UCSD-AML1 (cell line): Measurements from ENCODE around the gene PNCK.

Experiments used
- DNase-seq: peaks from one replicate; lab custom pipeline; 2025; ENCODE audit not compliant: unreplicated experiment; lab: John Stamatoyannopoulos, UW

Gene PNCK

GRCh38 chrX:153665726-153666306 lies 7.8 kb downstream of the PNCK start:
- DNase-seq: no peak

DNA sequence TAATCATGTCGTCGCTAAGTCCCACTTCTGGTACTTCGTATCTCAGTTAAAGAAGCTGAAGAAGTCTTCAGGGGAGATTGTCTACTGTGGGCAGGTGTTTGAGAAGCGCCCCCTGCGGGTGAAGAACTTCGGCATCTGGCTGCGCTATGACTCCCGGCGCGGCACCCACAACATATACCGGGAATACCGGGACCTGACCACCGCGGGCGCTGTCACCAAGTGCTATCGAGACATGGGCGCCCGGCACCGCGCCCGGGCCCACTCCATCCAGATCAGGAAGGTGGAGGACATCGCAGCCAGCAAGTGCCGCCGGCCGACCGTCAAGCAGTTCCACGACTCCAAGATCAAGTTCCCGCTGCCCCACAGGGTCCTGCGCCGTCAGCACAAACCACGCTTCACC lies 11.3 kb downstream of the PNCK start:
- DNase-seq: peak; percentile 38

- DNase-seq: no peak
These were observed 14.3 kb downstream of the PNCK start for GRCh38 chrX:153659268-153659667.

GRCh38 chrX:153657161-153657560 lies 16.5 kb downstream of the PNCK start:
- no peak for DNase-seq

- DNase-seq: no peak
These were observed 20.1 kb downstream of the PNCK start for GRCh38 chrX:153653556-153653955.

GRCh38 chrX:153651540-153652079 lies 22.0 kb downstream of the PNCK start:
- peak; percentile 26 for DNase-seq

DNA sequence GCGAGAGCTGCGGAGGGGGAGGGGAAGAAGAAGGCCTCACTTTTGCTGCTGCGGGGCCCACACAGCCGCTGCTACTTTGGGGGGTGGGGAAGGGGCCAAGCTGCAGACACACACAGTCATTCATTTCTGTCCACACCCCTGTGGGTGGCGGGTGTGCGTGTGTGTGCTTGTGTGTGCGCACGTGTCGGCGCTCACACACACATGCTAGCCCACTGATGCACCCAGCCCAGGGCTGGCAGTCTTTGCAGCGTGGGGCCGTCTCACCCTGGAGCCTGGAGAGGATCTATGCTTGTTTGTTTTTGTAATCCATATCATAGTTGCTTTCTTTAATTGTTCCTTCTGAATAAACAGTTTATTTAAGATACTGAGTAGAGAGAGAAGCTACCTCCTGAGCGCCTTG lies 22.7 kb downstream of the PNCK start:
- DNase-seq: no peak

DNA sequence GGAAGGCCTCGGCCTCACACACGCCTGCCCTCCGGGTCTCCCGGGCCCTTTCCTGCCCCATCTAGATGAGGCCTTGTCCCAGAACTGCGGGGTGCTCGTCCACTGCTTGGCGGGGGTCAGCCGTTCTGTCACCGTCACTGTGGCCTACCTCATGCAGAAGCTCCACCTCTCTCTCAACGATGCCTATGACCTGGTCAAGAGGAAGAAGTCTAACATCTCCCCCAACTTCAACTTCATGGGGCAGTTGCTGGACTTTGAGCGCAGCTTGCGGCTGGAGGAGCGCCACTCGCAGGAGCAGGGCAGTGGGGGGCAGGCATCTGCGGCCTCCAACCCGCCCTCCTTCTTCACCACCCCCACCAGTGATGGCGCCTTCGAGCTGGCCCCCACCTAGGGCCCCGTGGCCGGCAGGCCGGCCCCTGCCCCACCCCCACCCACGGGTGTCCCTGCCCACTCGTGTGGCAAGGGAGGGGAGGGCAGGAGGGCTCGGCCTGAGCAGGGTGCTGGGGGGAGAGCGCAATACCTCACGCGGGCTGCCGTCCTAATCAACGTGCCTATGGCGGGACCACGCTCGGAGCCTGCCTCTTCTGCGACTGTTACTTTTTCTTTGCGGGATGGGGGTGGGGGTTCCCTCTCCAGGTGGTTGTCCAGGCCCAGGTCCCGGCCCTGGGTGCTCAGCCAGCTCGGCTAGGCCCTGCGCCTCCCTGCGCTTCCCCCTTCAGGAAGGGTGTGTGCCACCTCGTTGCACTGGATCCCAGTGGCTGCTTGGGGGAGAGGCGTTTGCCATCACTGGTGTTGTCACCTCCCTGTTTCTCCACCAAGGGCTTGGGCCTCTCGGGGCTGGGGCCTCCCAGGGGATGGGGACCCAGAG lies 23.5 kb downstream of the PNCK start:
- DNase-seq: no peak

DNA sequence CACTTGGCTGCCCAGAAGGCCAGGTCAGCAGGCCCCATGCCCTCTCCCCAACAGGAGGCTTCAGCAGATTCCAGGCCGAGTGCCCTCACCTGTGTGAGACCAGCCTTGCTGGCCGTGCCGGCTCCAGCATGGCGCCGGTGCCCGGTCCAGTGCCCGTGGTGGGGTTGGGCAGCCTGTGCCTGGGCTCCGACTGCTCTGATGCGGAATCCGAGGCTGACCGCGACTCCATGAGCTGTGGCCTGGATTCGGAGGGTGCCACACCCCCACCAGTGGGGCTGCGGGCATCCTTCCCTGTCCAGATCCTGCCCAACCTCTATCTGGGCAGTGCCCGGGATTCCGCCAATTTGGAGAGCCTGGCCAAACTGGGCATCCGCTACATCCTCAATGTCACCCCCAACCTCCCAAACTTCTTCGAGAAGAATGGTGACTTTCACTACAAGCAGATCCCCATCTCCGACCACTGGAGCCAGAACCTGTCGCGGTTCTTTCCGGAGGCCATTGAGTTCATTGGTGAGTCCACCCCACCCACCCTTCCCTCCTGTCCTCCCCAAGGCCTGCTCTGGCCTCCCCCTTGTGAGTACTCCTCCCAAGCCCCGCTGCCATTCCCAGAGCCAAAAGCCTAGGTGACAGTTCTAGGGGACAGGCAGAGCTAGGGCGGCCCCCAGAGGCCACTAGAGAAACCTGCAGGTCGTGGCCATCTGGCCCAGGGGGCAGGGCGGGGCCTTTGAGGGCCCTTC lies 24.3 kb downstream of the PNCK start:
- peak; percentile 63 for DNase-seq

DNA sequence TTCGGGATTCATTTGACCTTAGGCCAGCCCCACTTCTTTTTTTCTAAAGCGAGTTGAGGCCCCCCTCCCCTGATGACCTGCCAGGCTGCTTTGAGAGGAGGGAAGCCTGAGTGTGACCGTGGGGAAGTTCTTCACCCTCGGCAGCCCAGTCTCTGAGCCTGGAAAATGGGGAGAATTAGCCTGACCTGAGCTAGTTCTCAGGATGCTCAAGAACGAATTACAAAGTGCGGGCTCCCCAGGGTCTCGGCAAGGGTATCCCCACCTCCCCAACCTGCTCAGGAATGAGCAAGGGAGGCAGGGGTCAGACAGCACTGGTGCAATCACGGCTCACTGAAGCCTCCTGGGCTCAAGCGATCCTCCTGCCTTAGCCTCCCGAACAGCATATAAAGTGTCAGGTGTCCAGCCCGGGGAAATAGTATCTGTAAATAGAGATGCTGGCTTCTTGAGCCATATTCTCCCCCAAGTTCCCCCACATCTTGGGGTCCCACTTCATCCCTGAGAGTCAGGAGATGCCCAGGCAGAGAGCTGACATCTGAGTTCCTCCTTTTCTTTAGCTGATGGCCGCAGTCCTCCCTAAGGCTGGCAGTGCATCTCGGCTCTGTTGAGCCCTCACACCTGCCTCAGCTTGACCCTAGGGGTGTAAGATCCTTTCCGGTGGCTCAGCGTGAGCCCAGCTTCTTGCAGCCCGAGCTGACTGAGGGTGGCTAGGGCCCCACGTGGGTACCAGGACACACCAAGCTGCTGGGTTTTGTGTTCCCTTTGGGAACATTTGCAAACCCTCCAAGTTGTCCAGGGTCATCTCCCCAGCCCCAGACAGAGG lies 25.0 kb downstream of the PNCK start:
- DNase-seq: no peak

- no peak for DNase-seq
These were observed 25.9 kb downstream of the PNCK start for GRCh38 chrX:153647461-153648357.

DNA sequence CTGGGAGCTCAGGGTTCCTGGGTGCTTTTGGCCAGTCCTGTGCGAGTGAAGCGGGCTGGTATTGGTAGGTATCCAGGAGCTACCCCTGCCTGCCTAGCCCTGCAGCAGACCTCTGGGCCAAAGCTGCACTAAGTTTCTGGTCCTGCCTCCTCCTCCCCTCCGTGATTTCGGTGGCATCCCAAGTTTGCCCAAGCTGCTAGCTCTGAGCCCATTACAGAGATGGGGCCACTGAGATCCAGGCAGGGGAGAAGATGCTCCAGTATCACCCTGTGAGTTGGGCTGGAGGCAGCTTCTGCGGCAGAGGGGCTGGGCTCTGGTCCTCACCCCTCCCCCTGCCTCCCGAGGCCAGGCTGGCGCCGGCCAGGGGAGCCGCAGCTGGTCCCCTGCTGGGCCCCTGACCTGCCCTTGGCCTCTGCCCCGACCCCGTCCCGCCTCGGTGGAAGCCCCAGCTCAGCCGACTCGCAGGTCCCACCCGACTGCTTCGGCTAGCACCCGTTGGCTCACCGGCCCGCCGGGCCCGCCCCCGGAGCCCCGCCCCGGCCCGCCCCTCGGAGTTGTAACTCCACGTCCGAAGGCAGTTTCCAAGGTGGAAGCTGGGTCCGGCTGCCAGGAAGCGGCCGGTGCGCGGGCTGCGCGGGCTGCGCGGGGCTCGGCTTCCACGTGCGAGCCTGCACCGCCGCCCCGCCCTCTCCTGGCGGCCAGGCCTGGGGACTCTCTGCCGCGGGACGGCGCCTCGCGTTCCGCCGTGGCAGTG lies 26.8 kb downstream of the PNCK start, which contains the start of gene DUSP9:
TSS of gene DUSP9 (plus strand) at position 584 of the 754 bp plus-strand sequence. CDS start 751 bp downstream, outside the sequence.
- peak; percentile 32 for DNase-seq

- DNase-seq: no peak
These were observed 27.6 kb downstream of the PNCK start for GRCh38 chrX:153645921-153646488.

DNA sequence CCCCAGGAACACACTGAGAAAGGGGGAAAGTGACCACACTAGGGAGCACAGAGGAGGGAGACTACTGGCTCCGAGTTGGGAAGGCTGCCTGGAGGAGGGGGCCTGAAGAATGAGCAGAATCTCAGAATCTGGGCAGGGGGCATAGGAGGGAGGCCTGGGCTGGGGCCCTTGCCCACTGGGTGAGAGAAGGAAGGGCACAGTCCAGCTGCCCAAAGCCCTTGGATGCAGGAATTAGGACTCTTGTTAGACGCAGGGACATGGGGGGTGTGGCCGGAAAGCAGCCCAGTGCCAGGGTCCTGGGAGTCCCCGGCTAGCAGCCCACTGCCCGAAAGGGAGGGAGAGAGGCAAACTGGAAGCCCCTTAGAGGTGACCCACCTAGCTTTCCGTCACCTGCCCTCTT lies 28.5 kb downstream of the PNCK start:
- DNase-seq: no peak

DNA sequence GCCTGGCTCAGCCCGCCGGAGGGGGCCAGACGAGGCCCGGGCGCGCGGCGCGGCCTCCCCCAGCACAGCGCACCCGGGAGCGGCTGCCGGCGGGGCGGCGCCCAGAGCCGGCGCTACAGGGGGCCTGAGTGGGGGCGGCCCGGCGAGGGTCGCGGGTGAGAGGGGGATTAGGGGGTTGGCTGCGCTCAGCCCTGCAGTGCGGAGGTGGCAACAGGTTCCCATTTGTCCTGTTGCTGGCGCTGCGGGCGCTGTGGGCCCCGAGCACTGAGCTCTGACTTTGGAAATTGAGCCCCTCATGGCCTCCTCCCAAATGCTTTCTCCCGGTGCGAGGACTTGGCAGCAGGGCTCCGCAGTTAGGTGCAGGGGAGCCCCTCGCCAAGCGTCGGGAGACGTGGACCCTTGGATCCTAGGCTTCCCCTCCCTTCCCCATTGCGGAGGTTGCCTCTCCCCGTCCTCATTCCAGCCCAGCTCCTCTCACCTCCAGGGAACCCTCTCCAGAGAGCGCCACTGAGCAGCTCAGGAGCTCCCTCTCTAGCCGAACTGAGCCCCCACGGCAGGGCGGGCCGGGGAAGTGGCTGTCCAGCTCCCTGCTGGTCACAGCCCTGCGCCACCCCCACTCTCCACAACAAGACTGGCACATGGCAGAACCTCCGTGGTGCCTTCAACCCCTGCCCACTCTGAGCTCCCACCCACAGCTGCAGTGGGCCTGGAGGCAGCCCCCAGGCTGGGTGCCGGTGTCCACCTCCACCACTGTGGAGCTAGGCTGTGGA lies 29.1 kb downstream of the PNCK start:
- DNase-seq: no peak

DNA sequence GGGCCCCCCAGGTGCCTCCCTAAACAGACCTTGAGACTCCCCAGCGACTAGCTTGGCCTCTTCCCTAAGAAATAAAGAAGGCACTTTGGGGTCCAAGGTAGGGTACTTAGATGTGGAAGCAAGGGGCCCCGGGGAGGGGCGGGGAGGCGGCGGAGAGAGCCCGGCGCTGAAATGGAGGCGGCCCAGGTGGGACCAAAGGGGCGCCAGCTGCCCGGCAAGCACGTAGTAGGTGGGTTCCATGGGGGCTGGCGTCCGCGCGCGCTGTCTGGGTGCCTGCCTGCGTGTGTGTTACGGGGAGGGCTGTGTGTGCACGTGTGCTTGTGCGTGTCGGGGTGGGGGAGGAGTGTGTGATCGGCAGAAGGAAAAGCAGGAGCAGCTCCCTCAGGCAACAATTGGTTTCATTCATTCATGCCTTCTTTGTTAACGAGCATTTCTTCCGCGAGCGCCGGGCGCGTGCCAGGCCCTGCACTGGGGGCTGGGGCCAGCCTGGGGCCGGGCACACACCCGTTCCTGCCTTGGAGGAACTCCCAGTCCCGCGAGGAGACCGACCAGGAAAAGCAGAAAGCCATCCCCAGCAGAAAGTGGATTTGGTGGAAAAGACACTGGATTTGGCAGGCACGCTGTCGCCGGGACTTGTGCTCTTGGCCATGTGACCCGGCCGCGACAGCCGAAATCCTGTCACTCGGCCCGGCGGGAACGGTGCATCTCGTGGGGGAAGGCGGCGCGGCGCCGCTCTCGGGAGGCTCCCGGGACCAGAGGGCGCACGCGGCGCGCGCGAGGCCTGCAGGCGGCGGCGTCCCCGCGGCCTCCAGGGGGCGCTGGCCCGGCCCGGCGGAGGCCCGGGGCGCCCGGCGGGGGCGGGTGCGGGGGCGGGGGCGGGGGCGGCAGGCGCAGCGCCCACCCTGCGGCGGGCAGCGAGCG lies 29.9 kb downstream of the PNCK start:
- no peak for DNase-seq
